ENCODE data around the gene TAAR9.

TAAR9 gene

GRCh38 chr6:132511831-132512220, 26.3 kb upstream of the TAAR9 start:
- H3K18ac ChIP-seq (ENCODE audit: low read length) = no peak overlapping the region
- H3K4me2 ChIP-seq (ENCODE audit: low read length) = no peak overlapping the region
- H3K56ac ChIP-seq (ENCODE audit: low read length) = no peak overlapping the region
- no peak overlapping the region for H2BK15ac ChIP-seq (replicated peaks; ENCODE audit: low read depth)
- no peak overlapping the region for H2AK5ac ChIP-seq (ENCODE audit: low read length)
- no peak overlapping the region for H2BK120ac ChIP-seq (ENCODE audit: low read depth, low read length)
- no peaks in the 10 kb centered on the region for H3K27me3 ChIP-seq (ENCODE audit: insufficient read depth, low read length, poor library complexity)
- H3K23ac ChIP-seq (ENCODE audit: low read length) = no peak overlapping the region
- no peak overlapping the region for H4K5ac ChIP-seq (ENCODE audit: low read length)
- H4K8ac ChIP-seq (ENCODE audit: low read depth, low read length) = no peak overlapping the region
- no peak overlapping the region for H3K4me3 ChIP-seq (ENCODE audit: low read length)
- H3K9ac ChIP-seq (ENCODE audit: low read length) = no peak overlapping the region
- no peak for DNase-seq
- H3K4ac ChIP-seq (ENCODE audit: low read depth, low read length) = no peak overlapping the region
- no peaks in the 10 kb centered on the region for H3K36me3 ChIP-seq (ENCODE audit: control insufficient read depth, insufficient read depth, low read length)
- H3K79me1 ChIP-seq (ENCODE audit: low read length) = peaks cover 8% of the 10 kb centered on the region
- H2BK5ac ChIP-seq (ENCODE audit: low read length) = no peak overlapping the region
- no peak overlapping the region for H3K27ac ChIP-seq (ENCODE audit: low read depth, low read length)
- no peaks in the 10 kb centered on the region for H3K4me1 ChIP-seq (ENCODE audit: control insufficient read depth, low read depth, low read length)
- WGBS (ENCODE audit: extremely low coverage, insufficient coverage, low lambda C conversion rate) = no CpG with 5 or more reads among the region's 2 CpGs
- H3K79me2 ChIP-seq (ENCODE audit: control insufficient read depth, insufficient read depth, low read length) = peaks cover 12% of the 10 kb centered on the region

DNA sequence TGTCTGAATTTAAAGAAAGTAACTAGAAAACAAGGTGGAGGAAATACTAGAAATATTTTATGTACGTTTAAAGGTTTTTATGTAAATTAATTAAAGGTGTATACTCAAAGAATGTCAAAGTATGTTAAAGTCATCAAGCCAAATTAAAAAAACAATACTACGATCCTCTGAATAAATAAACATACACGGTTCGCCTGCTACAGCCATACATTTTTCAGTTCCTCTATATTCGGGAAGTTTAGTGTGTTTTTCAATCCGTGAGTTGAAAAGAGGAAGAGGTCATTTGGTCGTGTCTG, 25.8 kb upstream of the TAAR9 start:
- no peaks in the 10 kb centered on the region for H3K4me1 ChIP-seq (ENCODE audit: control insufficient read depth, low read depth, low read length)
- H4K8ac ChIP-seq (ENCODE audit: low read depth, low read length) = no peak overlapping the region
- peak overlapping the region; percentile 34 for H3K4me3 ChIP-seq (ENCODE audit: low read length)
- H2BK120ac ChIP-seq (ENCODE audit: low read depth, low read length) = no peak overlapping the region
- H3K4ac ChIP-seq (ENCODE audit: low read depth, low read length) = no peak overlapping the region
- no peak overlapping the region for H3K18ac ChIP-seq (ENCODE audit: low read length)
- H2BK5ac ChIP-seq (ENCODE audit: low read length) = no peak overlapping the region
- H2AK5ac ChIP-seq (ENCODE audit: low read length) = no peak overlapping the region
- H3K27ac ChIP-seq (ENCODE audit: low read depth, low read length) = peak overlapping the region; percentile 5
- no peaks in the 10 kb centered on the region for H3K27me3 ChIP-seq (ENCODE audit: insufficient read depth, low read length, poor library complexity)
- no peak overlapping the region for H4K5ac ChIP-seq (ENCODE audit: low read length)
- H3K36me3 ChIP-seq (ENCODE audit: control insufficient read depth, insufficient read depth, low read length) = no peaks in the 10 kb centered on the region
- peaks cover 8% of the 10 kb centered on the region for H3K79me1 ChIP-seq (ENCODE audit: low read length)
- no peak overlapping the region for H2BK15ac ChIP-seq (replicated peaks; ENCODE audit: low read depth)
- H3K4me2 ChIP-seq (ENCODE audit: low read length) = peak overlapping the region; percentile 10
- no peak overlapping the region for H3K23ac ChIP-seq (ENCODE audit: low read length)
- 100% methylated on average over 1 of the region's 7 CpGs for WGBS (ENCODE audit: extremely low coverage, insufficient coverage, low lambda C conversion rate)
- peak overlapping the region; percentile 82 for H3K9ac ChIP-seq (ENCODE audit: low read length)
- no peak for DNase-seq
- H3K56ac ChIP-seq (ENCODE audit: low read length) = peak overlapping the region; percentile 93
- peaks cover 12% of the 10 kb centered on the region for H3K79me2 ChIP-seq (ENCODE audit: control insufficient read depth, insufficient read depth, low read length)

GRCh38 chr6:132512638-132513632, 25.1 kb upstream of the TAAR9 start, which contains the start of gene STX7:
TSS of gene STX7 (minus strand) at chr6:132513116. CDS start at chr6:132503530, 9,586 bp downstream.
- no peak within 1 kb of the TSS for H2BK5ac ChIP-seq (ENCODE audit: low read length)
- H3K4me1 ChIP-seq (ENCODE audit: control insufficient read depth, low read depth, low read length) = no peaks in the 10 kb centered on the region
- no peak within 1 kb of the TSS for H3K18ac ChIP-seq (ENCODE audit: low read length)
- H3K4ac ChIP-seq (ENCODE audit: low read depth, low read length) = no peak within 1 kb of the TSS
- H3K79me2 ChIP-seq (ENCODE audit: control insufficient read depth, insufficient read depth, low read length) = peaks cover 10% of the 10 kb centered on the region
- no peak within 1 kb of the TSS for H4K8ac ChIP-seq (ENCODE audit: low read depth, low read length)
- no peaks in the 10 kb centered on the region for H3K27me3 ChIP-seq (ENCODE audit: insufficient read depth, low read length, poor library complexity)
- H3K27ac ChIP-seq (ENCODE audit: low read depth, low read length) = peak within 1 kb of the TSS; percentile 5
- no peak within 1 kb of the TSS for H2AK5ac ChIP-seq (ENCODE audit: low read length)
- peak within 1 kb of the TSS; percentile 72 for H3K4me3 ChIP-seq (ENCODE audit: low read length)
- H3K9ac ChIP-seq (ENCODE audit: low read length) = peak within 1 kb of the TSS; percentile 82
- H3K56ac ChIP-seq (ENCODE audit: low read length) = peak within 1 kb of the TSS; percentile 93
- no peak within 1 kb of the TSS for H4K5ac ChIP-seq (ENCODE audit: low read length)
- peak; percentile 91 for DNase-seq
- H3K79me1 ChIP-seq (ENCODE audit: low read length) = peaks cover 6% of the 10 kb centered on the region
- peak within 1 kb of the TSS; percentile 98 for H3K4me2 ChIP-seq (ENCODE audit: low read length)
- no CpG with 5 or more reads among the region's 67 CpGs for WGBS (ENCODE audit: extremely low coverage, insufficient coverage, low lambda C conversion rate)
- H3K36me3 ChIP-seq (ENCODE audit: control insufficient read depth, insufficient read depth, low read length) = no peaks in the 10 kb centered on the region
- no peak within 1 kb of the TSS for H3K23ac ChIP-seq (ENCODE audit: low read length)
- H2BK120ac ChIP-seq (ENCODE audit: low read depth, low read length) = no peak within 1 kb of the TSS
- H2BK15ac ChIP-seq (replicated peaks; ENCODE audit: low read depth) = no peak within 1 kb of the TSS

DNA sequence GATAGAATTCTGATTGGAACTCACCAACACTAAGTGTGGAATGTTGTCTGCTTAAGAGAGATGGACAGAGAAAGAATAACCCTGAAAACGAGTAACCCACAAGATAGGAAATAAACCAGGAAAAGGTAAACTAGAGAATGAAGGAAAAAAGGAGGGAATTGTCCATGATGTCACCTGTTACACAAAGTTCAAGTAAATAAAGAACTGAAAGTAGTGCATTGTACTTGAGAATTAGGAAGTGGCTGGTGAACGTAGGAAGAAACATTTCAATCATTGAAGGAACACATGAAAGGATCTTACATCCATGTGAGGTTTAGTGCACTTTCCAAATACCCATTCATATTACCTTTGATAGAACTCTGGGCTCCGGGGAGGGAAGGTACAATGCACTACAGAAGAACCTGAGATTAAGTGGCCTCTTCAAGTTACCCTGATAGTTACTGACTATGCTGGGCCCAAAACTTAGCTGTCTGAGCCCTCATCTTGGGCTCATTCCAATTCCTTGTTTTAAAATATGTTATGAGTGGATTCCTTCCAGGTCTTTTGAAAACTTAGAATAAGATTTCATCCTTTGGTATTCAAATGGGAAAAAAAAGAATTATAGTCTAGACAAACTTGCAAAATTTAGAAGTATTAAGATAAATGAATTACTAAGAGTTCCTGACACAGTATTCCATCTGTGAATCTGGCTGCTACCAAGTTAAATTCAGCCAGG, 24.1 kb upstream of the TAAR9 start:
- no peak overlapping the region for H2BK15ac ChIP-seq (replicated peaks; ENCODE audit: low read depth)
- no peak overlapping the region for H3K18ac ChIP-seq (ENCODE audit: low read length)
- H2BK5ac ChIP-seq (ENCODE audit: low read length) = no peak overlapping the region
- no peak overlapping the region for H4K5ac ChIP-seq (ENCODE audit: low read length)
- no peak overlapping the region for H3K9ac ChIP-seq (ENCODE audit: low read length)
- no CpG with 5 or more reads among the region's 3 CpGs for WGBS (ENCODE audit: extremely low coverage, insufficient coverage, low lambda C conversion rate)
- H3K4me1 ChIP-seq (ENCODE audit: control insufficient read depth, low read depth, low read length) = no peaks in the 10 kb centered on the region
- H3K4me3 ChIP-seq (ENCODE audit: low read length) = no peak overlapping the region
- H3K79me2 ChIP-seq (ENCODE audit: control insufficient read depth, insufficient read depth, low read length) = peaks cover 6% of the 10 kb centered on the region
- H3K4me2 ChIP-seq (ENCODE audit: low read length) = no peak overlapping the region
- no peak overlapping the region for H3K4ac ChIP-seq (ENCODE audit: low read depth, low read length)
- no peaks in the 10 kb centered on the region for H3K36me3 ChIP-seq (ENCODE audit: control insufficient read depth, insufficient read depth, low read length)
- peaks cover 4% of the 10 kb centered on the region for H3K79me1 ChIP-seq (ENCODE audit: low read length)
- no peak overlapping the region for H3K27ac ChIP-seq (ENCODE audit: low read depth, low read length)
- H3K27me3 ChIP-seq (ENCODE audit: insufficient read depth, low read length, poor library complexity) = no peaks in the 10 kb centered on the region
- no peak overlapping the region for H3K23ac ChIP-seq (ENCODE audit: low read length)
- H4K8ac ChIP-seq (ENCODE audit: low read depth, low read length) = no peak overlapping the region
- no peak overlapping the region for H3K56ac ChIP-seq (ENCODE audit: low read length)
- H2BK120ac ChIP-seq (ENCODE audit: low read depth, low read length) = no peak overlapping the region
- no peak overlapping the region for H2AK5ac ChIP-seq (ENCODE audit: low read length)
- no peak for DNase-seq

DNA sequence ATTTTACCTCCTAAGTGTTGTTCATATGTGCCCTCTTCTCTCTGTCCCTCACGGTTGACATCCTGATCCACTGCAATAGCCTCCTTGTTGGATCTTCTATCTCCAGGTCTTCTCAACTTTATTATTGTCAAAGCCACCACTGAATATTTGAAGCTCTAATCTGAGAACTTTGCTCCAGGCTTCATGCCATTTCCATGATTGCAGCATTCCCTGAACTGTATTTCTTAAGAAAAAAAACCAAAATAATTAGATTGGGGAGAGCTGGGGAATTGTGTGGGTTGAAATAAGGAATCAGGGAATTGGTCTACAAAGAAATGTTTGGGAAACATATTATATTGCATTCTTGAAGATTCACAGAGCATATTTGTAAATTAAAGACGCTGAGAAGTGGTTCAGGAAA, 22.7 kb upstream of the TAAR9 start:
- Histone ChIP-seq H4K8ac (ENCODE audit: low read depth, low read length) (no peak overlapping the region), H2BK5ac (ENCODE audit: low read length) (no peak overlapping the region), H3K27ac (ENCODE audit: low read depth, low read length) (no peak overlapping the region), H3K4me1 (ENCODE audit: control insufficient read depth, low read depth, low read length) (no peaks in the 10 kb centered on the region), H3K18ac (ENCODE audit: low read length) (no peak overlapping the region), H2BK15ac (replicated peaks; ENCODE audit: low read depth) (no peak overlapping the region), H2AK5ac (ENCODE audit: low read length) (no peak overlapping the region), H3K4me3 (ENCODE audit: low read length) (no peak overlapping the region), H3K9ac (ENCODE audit: low read length) (no peak overlapping the region), H3K56ac (ENCODE audit: low read length) (no peak overlapping the region), H3K27me3 (ENCODE audit: insufficient read depth, low read length, poor library complexity) (no peaks in the 10 kb centered on the region), H3K4me2 (ENCODE audit: low read length) (no peak overlapping the region), H3K79me1 (ENCODE audit: low read length) (peaks cover 4% of the 10 kb centered on the region), H3K79me2 (ENCODE audit: control insufficient read depth, insufficient read depth, low read length) (peaks cover 6% of the 10 kb centered on the region), H3K4ac (ENCODE audit: low read depth, low read length) (no peak overlapping the region), H3K23ac (ENCODE audit: low read length) (no peak overlapping the region), H4K5ac (ENCODE audit: low read length) (no peak overlapping the region), H3K36me3 (ENCODE audit: control insufficient read depth, insufficient read depth, low read length) (no peaks in the 10 kb centered on the region), H2BK120ac (ENCODE audit: low read depth, low read length) (no peak overlapping the region)
- no CpG with 5 or more reads among the region's 2 CpGs for WGBS (ENCODE audit: extremely low coverage, insufficient coverage, low lambda C conversion rate)
- DNase-seq = no peak
